ENCODE data around the gene ADAT2. TPM values are rescaled to one million over a fixed set of nuclear protein-coding genes. Genes with fewer than 3 reads are reported as not detected.

ADAT2 gene
- total and polyA plus RNA-seq, 2 donors (not counting 3 experiments of a cell fraction or from before 2014, with no cell fraction given), result 5.4 to 9.8 TPM

DNA sequence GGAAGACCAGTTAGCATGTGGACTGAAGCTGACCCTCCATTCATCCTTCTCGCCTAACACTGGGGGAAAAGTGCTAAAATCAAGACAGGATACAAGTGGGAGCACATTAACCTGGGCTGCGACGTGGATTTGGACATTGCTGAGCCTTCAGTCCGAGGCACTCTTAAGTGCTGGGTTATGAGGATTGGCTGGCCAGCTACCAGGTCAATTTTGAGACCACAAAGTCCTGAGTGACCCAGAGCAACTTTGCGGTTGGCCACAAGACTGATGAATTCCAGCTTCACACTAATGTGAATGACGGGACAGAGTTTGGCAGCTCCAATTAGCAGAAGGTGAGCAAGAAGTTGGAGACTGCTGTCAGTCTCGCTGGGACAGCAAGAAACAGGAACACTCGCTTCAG, 40.3 kb upstream of the ADAT2 start:
- BruUV-seq (replicated peaks), result no TSS peak
- dilution Hi-C loops (cut with MboI; ENCODE audit: extremely low pct_ligation_motif_present, low sequenced_read_pairs), result no loop called here
- intact Hi-C loops (cut with micrococcal nuclease), result no loop called here
- no peak for FAIRE-seq
- no peak for DNase-seq (ENCODE audit: low read depth, low spot score)
- no peak for TF ChIP-seq MYC (IDR thresholded peaks at IDR 0.05; ENCODE audit: low read depth, low read length)
- no peak for TF ChIP-seq POLR2A (IDR thresholded peaks at IDR 0.05; ENCODE audit: low read depth, low read length)
- no peak for TF ChIP-seq JUN (IDR thresholded peaks at IDR 0.05; ENCODE audit: borderline replicate concordance, insufficient read depth, insufficient read length, low read depth)
- no peak for TF ChIP-seq MAX (IDR thresholded peaks at IDR 0.05; ENCODE audit: insufficient read depth, insufficient read length)
- no peak for TF ChIP-seq EZH2 (IDR thresholded peaks at IDR 0.05; ENCODE audit: borderline replicate concordance, low read depth, low read length, severe bottlenecking)
- TF ChIP-seq, protein P1, sequence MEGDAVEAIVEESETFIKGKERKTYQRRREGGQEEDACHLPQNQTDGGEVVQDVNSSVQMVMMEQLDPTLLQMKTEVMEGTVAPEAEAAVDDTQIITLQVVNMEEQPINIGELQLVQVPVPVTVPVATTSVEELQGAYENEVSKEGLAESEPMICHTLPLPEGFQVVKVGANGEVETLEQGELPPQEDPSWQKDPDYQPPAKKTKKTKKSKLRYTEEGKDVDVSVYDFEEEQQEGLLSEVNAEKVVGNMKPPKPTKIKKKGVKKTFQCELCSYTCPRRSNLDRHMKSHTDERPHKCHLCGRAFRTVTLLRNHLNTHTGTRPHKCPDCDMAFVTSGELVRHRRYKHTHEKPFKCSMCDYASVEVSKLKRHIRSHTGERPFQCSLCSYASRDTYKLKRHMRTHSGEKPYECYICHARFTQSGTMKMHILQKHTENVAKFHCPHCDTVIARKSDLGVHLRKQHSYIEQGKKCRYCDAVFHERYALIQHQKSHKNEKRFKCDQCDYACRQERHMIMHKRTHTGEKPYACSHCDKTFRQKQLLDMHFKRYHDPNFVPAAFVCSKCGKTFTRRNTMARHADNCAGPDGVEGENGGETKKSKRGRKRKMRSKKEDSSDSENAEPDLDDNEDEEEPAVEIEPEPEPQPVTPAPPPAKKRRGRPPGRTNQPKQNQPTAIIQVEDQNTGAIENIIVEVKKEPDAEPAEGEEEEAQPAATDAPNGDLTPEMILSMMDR (IDR thresholded peaks at IDR 0.05; ENCODE audit: extremely low read depth in 1 of 2, insufficient read depth in 1 of 2, low read depth in 1 of 2, low read length in 2 of 2), result no peak
- no peak for TF ChIP-seq POLR2AphosphoS5 (IDR thresholded peaks at IDR 0.05; ENCODE audit: insufficient read depth, low read depth, low read length)
- TF ChIP-seq FOS (IDR thresholded peaks at IDR 0.05; ENCODE audit: borderline replicate concordance, insufficient read depth, low read length), result no peak
- TF ChIP-seq GATA2 (IDR thresholded peaks at IDR 0.05; ENCODE audit: insufficient read depth, insufficient read length, low read depth, low read length), result no peak
- Histone ChIP-seq H3K79me2 (ENCODE audit: control insufficient read depth, insufficient read depth, low read length) (no peaks in the 10 kb centered on the region), H3K4me2 (ENCODE audit: insufficient read depth, low read length) (no peak overlapping the region), H3K9ac (replicated peaks; ENCODE audit: extremely low read depth, insufficient read depth, low read length) (no peak overlapping the region), H3K9me3 (replicated peaks; ENCODE audit: control insufficient read depth, insufficient read depth, low read length) (no peaks in the 10 kb centered on the region), H3K36me3 (ENCODE audit: control insufficient read depth in 2 of 2, extremely low read depth in 1 of 2, insufficient read depth in 2 of 2, low read length in 2 of 2) (peaks cover 2 to 7% of the 10 kb centered on the region in 2 experiments), H3K4me3 (replicated peaks in 1 of 3; ENCODE audit: insufficient read depth in 1 of 3, low read depth in 1 of 3, low read length in 3 of 3) (no peak overlapping the region), H3K27ac (ENCODE audit: insufficient read depth, low read depth, low read length) (no peak overlapping the region), H2AFZ (ENCODE audit: low read depth, low read length) (no peak overlapping the region), H3K4me1 (ENCODE audit: control insufficient read depth, extremely low read depth, insufficient read depth, low read length) (no peaks in the 10 kb centered on the region), H3K9me1 (replicated peaks; ENCODE audit: control insufficient read depth, extremely low read depth, insufficient read depth, low read length) (no peaks in the 10 kb centered on the region), H4K20me1 (replicated peaks; ENCODE audit: control insufficient read depth, extremely low read depth, insufficient read depth, low read length) (no peaks in the 10 kb centered on the region), H3K27me3 (ENCODE audit: control insufficient read depth in 2 of 2, insufficient read depth in 2 of 2, low read length in 2 of 2) (no peaks in the 10 kb centered on the region)
- ChIA-PET CTCF (interaction anchor here (1.8 kb wide), 1 partner anchor 10 kb away, joined by 5 read pairs; no protein-coding TSS in a partner anchor), POLR2A (no interaction called here)
